ENCODE data around the gene C14orf93. TPM values are rescaled to one million over a fixed set of nuclear protein-coding genes. Genes with fewer than 3 reads are reported as not detected.
A peak's percentile ranks its signal among the peaks of the same experiment; 100 is the strongest.
"Not testable (repeated sequence)": the region's sequence is repeated elsewhere in the genome, so short reads cannot be mapped to it uniquely, and the experiment has no call there.

Gene C14orf93
- total RNA-seq, 6 experiments from 2014 or later, result 1.7 to 4.0 (median 3.2) TPM

GRCh38 chr14:23008831-23009230 is 1.1 kb downstream of the C14orf93 start:
- H3K27ac ChIP-seq, result no peak overlapping the region
- ATAC-seq, result no peak
- intact Hi-C loops (cut with DNase I), result no loop called here
- H3K27me3 ChIP-seq, result no peaks in the 10 kb centered on the region
- TF ChIP-seq POLR2A (IDR thresholded peaks at IDR 0.05), result no peak
- no peaks in the 10 kb centered on the region for H3K36me3 ChIP-seq
- H3K4me3 ChIP-seq, result no peak overlapping the region
- 41% methylated on average over 3 of the region's 3 CpGs for WGBS (ENCODE audit: insufficient coverage, low coverage, low lambda C conversion rate, missing lambda C conversion rate)
- no peaks in the 10 kb centered on the region for H3K9me3 ChIP-seq
- no peak for DNase-seq
- peaks cover 0 to 19% (median 2%) of the 10 kb centered on the region in 4 donors for H3K4me1 ChIP-seq

DNA sequence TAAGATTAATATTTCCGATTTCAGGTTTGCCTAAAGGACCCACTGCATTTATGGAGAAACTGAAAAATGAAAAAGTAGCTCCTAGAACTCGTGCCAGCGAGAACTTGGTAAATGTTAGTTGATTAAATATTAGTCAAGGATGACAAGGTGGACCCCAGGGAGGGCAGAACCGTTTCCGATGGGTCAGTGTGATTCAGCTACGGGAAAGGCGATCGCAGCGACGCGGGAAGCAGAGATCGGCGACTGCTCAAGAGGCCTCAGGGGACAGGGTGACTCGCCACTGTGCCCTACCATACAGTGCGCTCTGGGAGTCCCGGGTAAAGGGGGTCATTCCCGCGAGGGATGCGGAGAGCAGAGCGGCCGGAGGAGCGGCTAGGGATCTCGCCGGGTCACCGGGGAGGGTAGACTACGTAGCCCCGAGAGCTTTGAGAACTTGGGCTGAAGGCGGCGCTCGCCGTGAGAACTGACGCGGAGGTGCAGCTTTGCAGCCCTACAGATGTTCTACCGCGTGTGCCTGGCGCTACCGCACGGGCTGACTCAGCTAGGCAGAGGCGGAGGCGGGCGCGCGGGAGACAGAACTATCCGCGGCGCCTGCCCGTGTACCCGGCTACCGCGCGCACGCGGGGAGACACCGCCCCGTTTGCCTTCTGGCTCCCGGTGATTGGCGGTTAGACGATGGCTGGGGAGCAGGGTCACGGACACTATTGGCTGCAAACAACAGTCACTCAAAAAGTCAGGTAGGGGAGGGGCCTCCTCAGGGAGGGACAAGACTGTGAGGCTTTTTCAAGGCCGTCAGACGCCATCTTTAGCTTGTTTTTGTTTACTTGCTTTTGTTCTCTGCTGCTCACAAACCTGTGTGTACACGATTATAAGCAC is 3.2 kb downstream of the C14orf93 start:
- H3K36me3 ChIP-seq, result no peaks in the 10 kb centered on the region
- intact Hi-C loops (cut with DNase I), result no loop called here
- ATAC-seq, result peak; percentile 97 to 99 (median 97)
- DNase-seq, result peak; percentile 96 to 98 (median 96)
- WGBS (ENCODE audit: insufficient coverage, low coverage, low lambda C conversion rate, missing lambda C conversion rate), result under 1% methylated on average over 36 of the region's 62 CpGs
- peak in 2 of 4 donors; percentile 14 to 27 for TF ChIP-seq CTCF (IDR thresholded peaks at IDR 0.05)
- peak; percentile 83 for TF ChIP-seq POLR2A (IDR thresholded peaks at IDR 0.05)
- no peaks in the 10 kb centered on the region for H3K27me3 ChIP-seq
- H3K4me3 ChIP-seq, result peak overlapping the region; percentile 66 to 78 (median 68)
- no peaks in the 10 kb centered on the region for H3K9me3 ChIP-seq
- H3K4me1 ChIP-seq, result peaks cover 0 to 19% (median 2%) of the 10 kb centered on the region in 4 donors
- peak overlapping the region; percentile 80 to 94 (median 91) for H3K27ac ChIP-seq

GRCh38 chr14:23006188-23006534 is 3.8 kb downstream of the C14orf93 start:
- H3K9me3 ChIP-seq, result no peaks in the 10 kb centered on the region
- 38% methylated on average over 5 of the region's 5 CpGs for WGBS (ENCODE audit: insufficient coverage, low coverage, low lambda C conversion rate, missing lambda C conversion rate)
- peak overlapping the region; percentile 80 to 94 (median 91) for H3K27ac ChIP-seq
- intact Hi-C loops (cut with DNase I), result no loop called here
- H3K36me3 ChIP-seq, result no peaks in the 10 kb centered on the region
- no peaks in the 10 kb centered on the region for H3K27me3 ChIP-seq
- ATAC-seq, result no peak
- peaks cover 0 to 19% (median 2%) of the 10 kb centered on the region in 4 donors for H3K4me1 ChIP-seq
- TF ChIP-seq CTCF (IDR thresholded peaks at IDR 0.05), result no peak
- no peak for TF ChIP-seq POLR2A (IDR thresholded peaks at IDR 0.05)
- DNase-seq, result no peak
- H3K4me3 ChIP-seq, result peak overlapping the region; percentile 66 to 78 (median 68)

DNA sequence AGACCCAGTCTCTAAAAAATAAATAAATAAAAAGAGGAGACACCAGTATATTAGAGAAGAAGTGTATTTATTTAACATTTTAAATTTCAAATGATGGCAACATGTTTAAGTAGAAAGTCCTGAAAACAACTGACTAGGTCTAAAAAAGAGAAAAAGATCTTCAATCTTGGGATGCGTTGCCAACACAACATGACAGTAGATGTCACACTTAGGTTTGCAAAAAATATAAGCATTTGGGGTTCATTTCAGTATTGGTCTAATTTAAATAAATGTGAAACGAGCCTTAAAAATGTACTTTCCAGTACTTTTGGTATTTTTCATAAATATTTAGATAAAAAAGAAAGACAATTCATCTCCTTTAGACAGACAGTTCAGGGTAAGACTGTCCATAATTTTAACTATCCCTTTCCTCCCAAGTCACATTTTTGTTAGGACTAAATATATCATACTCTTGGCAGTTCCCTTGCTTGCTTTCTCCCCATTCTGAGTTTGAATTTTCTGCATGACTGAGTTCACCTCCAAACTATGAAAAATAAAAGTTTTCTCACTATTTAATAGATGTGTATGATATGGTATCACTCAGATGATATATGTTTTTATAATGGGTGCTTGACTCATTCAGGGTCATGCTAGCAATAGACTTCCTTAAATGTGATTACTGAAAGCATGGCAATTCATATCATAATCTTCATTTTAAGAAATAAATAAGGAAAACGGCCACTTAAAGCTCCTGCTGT is 4.3 kb downstream of the C14orf93 start:
- no peaks in the 10 kb centered on the region for H3K27me3 ChIP-seq
- no peaks in the 10 kb centered on the region for H3K36me3 ChIP-seq
- H3K27ac ChIP-seq, result peak overlapping the region in 1 of 3 donors; percentile 94
- WGBS (ENCODE audit: insufficient coverage, low coverage, low lambda C conversion rate, missing lambda C conversion rate), result 72% methylated on average over 3 of the region's 3 CpGs
- H3K9me3 ChIP-seq, result no peaks in the 10 kb centered on the region
- peaks cover 0 to 19% (median 2%) of the 10 kb centered on the region in 4 donors for H3K4me1 ChIP-seq
- H3K4me3 ChIP-seq, result peak overlapping the region in 1 of 3 donors; percentile 78
- no peak for TF ChIP-seq POLR2A (IDR thresholded peaks at IDR 0.05)
- no peak for TF ChIP-seq CTCF (IDR thresholded peaks at IDR 0.05)
- intact Hi-C loops (cut with DNase I), result no loop called here
- ATAC-seq (no peak), DNase-seq (no peak)

GRCh38 chr14:23004274-23004673 is 5.7 kb downstream of the C14orf93 start:
- intact Hi-C loops (cut with DNase I); H3K36me3 ChIP-seq; H3K9me3 ChIP-seq; ATAC-seq; DNase-seq; H3K4me3 ChIP-seq; H3K27ac ChIP-seq; H3K27me3 ChIP-seq: not testable (repeated sequence)
- H3K4me1 ChIP-seq, result peaks cover 0 to 15% (median 2%) of the 10 kb centered on the region in 4 donors
- WGBS (ENCODE audit: insufficient coverage, low coverage, low lambda C conversion rate, missing lambda C conversion rate), result 100% methylated on average over 1 of the region's 4 CpGs

Data from right lobe of liver (tissue), 6 donors.